Hematopoietic multipotent progenitor cell treated with erythropoietin and hydrocortisone succinate and interleukin-3 and kit ligand, for 6 days (in vitro differentiated cells): ENCODE data around the gene ATF5.

ENCODE experiments used
- DNase-seq: peaks from one replicate; pipeline ENCODE4 v3.0.0-alpha.2; 2015

The ATF5 gene, protein sequence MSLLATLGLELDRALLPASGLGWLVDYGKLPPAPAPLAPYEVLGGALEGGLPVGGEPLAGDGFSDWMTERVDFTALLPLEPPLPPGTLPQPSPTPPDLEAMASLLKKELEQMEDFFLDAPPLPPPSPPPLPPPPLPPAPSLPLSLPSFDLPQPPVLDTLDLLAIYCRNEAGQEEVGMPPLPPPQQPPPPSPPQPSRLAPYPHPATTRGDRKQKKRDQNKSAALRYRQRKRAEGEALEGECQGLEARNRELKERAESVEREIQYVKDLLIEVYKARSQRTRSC

DNA sequence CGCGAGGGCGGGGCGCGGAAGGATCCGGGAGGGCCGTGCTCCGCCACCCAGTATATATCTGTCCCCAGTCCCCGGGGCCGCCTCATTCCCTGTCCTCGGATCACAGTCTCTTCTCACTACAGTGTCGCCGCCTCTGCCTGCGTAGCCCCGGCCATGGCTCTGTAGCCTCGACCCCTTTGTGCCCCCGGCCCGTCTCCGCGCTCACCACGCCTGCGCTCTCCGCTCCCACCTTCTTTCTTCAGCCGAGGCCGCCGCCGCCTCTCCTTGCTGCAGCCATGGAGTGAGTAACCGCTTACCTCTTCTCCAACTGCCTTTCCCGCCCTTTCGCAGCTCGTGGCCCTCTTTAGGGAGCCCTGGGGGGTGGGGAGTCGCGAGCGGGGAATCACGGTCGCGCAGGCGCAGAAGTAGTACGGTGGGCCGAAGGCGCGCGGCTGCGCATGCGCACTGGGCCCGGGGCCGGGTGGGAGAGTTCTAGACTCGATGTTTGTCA is at the start of gene ATF5, which contains the start of gene NUP62:
Gene ATF5 (plus strand): TSS at position 85 of the 490 bp plus-strand sequence. CDS start 1,646 bp downstream, outside the sequence.
Gene NUP62 (minus strand): TSS at position 384 of the 490 bp plus-strand sequence. CDS start 19,697 bp downstream, outside the sequence.
- DNase-seq: peak; percentile 97

DNA sequence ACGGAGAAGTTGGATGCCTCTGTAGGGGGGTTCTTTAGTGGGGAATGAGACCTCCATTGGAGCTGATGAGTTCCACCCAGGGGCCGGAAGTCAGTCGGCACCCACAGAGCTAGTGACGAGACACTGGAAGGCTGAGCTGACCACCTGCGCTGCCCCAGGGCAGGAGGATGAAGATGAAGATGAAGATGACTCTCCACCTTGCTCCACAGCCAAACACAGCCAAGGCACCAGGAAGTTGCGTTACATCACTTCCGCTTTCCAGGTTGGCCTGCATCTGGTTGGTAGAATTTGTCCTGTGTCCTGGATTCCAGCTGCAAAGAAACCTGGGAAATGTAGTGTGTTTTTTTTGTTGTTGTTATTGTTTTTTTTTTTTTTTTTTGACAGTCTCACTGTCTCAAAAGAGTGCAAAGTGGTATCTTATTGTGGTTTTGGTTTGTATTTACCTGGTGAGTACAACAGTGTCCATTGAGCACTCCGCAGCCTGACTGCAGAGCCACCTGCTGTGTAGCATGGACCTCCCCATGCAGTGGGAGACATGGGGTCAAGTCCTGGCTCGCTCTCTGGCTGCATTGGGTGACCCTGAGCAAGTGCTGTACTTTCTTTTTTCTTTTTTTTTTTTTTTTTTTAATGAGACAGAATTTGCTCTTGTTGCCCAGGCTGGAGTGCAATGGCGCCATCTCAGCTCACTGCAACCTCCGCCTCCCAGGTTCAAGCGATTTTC is 49.6 kb upstream of the ATF5 start:
- DNase-seq: peak; percentile 65

DNA sequence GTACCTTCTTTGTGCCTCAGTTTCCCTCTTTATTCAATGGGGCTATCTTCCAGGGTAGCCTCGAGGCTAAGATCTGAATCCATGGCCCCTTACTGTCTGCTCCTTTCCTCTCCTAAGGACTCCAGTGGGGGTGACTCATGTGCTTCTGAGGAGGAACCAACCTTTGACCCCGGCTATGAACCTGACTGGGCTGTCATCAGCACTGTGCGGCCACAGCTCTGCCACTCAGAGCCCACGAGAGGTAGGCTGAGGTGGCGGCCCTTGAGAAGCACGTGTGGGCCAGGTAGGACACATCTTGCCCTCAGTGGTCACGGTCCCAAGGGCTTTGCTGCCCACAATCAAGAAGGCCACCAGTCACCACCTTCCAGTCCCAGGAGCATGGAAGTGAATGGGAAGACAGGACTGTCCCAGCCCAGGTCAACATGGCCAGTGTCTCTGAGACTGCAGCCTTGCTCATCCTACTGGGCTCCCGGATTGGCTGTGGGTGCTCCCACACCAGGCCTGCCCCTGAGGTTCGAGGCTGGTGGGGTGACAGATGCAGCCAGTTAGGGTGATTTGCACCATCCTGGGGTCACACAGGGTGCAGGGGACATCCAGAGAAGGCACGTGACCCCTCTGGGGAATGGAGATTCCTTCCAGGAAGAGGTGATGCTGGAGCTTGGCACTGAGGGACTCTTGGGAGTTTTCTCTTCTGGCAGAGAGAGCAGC is 48.7 kb upstream of the ATF5 start:
- DNase-seq: no peak

DNA sequence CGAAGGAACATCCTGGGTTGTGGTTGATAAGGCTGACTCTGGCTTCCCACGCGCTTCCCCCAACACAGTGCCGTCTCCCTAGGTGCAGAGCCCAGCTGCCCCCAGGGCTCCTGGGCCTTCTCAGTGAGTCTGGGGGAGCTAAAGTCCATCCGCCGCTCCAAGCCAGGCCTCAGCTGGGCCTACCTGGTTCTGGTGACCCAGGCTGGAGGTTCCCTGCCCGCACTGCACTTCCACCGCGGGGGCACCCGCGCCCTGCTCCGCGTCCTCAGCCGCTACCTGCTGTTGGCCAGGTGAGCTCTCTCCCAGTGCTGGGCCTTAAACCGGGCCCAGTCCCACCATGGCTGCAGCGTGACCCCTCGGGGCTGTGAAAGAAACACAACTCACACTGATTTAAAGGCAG is 47.8 kb upstream of the ATF5 start:
- no peak for DNase-seq

DNA sequence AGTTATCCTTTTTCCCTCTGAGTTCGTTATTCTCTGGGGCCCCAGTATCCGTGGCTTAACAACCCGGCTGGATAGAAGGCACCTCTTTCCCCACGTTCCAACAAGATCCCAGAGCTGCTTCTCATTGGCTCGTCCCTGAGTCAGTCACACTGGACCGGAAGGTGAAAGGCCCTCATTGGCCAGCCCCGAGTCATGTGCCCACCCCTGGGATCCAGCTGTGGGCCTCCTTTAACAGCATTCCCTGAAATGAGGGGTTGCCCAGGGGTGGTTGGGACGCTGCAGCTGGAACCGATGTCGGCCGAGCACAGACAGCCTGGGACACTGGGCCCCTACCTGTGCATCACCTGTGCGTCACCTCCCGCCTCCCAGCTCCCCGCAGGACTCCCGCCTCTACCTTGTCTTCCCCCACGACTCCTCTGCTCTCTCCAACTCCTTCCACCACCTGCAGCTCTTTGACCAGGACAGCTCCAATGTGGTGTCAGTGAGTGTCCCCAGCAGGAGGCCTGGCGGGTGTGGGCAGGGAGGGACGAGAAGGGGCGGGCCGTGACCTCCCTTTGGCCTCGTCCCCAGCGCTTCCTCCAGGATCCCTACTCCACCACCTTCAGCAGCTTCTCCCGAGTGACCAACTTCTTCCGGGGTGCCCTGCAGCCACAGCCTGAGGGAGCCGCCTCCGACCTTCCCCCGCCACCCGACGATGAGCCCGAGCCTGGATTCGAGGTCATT is 47.2 kb upstream of the ATF5 start:
- peak; percentile 39 for DNase-seq

DNA sequence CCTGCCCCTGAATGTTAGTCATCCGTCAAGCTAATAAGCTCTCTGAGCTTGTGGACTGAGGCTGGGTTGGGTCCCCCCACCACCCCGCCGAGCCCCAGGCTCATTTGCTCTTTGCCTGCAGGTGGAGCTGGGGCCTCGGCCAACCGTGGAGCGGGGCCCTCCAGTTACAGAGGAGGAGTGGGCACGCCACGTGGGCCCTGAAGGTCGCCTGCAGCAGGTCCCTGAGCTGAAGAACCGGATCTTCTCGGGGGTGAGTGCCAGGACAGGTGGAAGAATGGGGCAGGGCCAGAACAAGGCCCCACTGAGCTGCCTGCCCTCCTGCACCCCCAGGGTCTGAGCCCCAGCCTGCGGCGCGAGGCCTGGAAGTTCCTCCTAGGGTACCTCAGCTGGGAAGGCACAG is 46.4 kb upstream of the ATF5 start:
- DNase-seq: no peak

DNA sequence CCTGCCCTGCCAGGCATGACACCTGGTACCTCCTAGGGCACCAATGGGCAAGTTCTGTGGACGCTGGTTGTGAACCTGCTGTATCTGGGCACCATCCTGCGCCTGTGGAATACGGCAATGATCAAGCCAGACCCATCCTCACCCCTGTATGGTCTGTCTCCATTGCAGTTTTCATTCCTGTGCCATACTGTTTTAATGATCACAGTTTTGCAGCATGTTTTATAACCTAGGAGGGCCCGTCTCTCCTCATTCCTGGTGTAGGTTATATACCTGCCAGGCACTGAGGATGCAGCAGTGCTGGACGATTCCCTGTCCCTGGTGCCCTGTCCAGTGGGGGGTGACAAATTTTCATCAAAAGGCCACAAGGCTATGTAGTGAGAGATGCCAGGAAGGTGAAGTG is 45.9 kb upstream of the ATF5 start:
- no peak for DNase-seq

DNA sequence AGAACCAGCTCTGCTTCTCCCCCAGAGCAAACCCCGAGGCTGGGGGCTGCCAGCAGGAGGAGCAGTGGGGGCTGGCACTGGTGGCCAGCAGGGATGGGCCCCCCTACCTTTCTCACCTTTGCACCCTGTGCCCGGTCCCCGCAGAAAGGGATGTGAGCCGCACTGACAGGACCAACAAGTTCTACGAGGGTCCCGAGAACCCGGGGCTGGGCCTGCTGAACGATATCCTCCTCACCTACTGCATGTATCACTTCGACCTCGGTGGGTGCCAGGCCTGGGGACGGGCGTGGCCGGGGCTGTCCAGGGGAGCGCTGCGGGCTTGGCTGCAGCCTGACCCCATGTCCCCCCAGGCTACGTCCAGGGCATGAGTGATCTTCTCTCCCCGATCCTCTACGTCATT is 44.9 kb upstream of the ATF5 start:
- DNase-seq: no peak

DNA sequence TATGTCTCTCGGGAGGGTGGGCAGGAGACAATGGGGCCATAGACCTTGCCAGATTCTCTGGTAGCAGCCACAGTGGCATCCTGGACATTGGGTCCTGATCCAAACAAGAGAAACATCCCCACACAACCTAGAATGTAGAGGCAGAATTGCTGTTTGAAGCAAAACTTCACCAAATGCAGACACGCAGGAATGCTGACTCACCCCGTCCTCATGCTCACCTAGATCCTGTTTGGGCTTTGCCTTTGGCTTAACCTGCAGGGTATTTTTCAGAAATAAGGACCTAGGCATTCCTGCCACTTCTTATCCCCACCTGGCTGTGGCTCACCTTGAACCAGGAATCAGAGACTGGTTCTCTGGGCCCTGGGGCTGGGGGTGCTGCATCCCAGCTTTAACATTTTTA is 44.2 kb upstream of the ATF5 start:
- no peak for DNase-seq

DNA sequence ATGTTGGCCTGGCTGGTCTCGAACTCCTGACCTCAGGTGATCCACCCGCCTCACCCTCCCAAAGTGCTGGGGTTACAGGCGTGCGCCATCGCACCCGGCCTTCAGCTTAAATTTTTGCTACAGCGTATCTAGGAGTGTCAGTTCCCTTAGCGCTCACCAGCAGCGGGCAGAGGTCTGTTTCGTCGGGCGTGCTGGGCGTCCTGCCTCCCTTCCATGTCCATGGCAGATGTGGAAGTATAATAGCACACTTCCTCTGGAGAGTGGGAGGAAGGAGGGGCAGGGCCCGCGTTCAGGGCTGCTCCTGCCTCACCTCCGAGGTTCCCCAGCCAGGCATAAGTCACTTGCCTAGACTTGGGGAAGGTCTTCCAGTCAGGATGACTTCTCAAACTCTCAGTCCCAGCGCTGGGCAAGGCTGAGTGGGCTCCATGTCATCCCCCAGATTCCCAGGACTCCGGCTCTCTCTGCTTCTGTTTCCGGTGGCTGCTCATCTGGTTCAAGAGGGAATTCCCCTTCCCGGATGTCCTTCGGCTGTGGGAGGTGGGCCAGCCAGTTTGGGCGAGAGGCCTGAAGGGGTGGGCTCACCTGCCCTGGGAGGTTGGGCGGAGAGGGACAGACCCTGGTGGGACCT is 41.9 kb upstream of the ATF5 start:
- no peak for DNase-seq

DNA sequence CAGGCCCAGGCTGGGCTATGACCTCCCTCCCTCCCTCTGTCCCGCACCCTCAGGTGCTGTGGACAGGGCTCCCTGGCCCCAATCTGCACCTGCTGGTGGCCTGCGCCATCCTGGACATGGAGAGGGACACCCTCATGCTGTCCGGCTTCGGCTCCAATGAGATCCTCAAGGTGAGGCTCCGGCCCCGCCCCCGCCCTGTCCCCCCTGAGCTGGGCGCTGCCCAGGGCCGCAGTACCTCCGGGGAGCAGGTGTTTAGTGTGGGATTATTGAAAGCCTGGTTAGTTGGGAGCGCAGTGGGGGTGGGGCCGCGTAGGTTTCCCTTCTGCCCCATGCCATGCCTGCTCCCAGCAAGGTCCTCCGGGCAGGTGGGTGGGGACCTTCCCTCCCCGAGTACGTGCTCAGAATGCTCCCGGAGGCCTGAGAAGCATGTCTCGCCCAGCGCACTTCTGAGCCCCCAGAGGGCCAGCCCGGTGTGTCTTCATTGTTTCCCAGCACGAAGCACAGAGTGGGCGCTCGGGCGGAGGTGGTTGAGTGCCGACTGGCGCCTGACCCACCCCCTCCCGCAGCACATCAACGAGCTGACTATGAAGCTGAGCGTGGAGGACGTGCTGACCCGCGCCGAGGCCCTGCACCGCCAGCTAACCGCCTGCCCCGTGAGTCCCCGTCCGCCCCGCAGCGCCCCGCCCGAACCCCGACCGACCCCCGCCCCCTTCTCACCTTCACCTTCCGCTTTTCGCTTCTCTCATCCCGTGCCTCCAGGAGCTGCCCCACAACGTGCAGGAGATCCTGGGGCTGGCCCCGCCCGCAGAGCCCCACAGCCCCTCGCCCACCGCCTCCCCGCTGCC is 41.1 kb upstream of the ATF5 start:
- no peak for DNase-seq

DNA sequence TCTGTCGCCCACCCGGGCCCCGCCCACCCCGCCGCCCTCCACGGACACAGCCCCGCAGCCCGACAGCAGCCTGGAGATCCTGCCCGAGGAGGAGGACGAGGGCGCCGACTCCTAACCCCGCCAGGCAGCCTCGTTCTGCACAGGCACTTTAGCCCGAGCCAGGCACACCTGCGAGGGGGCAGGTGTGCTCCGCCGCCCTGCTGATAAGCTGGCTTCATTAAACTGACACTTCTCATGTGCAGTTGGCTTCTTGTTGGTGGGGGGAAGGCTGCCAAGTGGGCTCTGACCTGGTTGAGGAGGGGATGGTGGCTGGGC is 40.5 kb upstream of the ATF5 start:
- no peak for DNase-seq

DNA sequence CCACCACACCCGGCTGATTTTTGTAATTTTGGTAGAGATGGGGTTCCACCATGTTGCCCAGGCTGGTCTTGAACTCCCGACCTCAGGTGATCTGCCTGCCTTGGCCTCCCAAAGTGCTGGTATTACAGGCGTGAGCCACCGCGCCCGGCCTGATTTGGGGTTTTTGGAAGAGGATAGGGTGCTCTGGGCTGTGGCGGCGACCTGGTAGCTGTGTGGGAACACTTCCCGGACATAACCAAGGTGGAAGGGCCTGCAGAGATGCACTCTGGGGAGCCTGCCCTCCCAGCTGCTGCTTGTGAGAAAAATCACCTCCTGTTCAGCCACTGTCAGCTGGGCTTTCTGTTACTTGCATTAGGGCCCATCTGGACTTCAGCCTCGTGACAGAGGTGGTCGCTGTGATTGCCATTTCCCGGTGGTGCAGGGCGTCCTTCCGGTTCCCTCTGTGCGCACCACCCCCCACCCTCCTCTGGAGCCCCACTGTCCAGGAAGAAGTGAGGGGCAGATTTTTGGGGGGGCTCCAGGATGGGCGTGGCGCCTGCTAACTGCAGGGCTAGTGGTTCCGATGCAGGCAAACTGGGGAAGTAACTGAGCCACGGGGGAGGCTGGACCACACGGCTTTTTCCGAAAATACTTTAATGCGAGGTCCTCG is 39.8 kb upstream of the ATF5 start:
- no peak for DNase-seq

DNA sequence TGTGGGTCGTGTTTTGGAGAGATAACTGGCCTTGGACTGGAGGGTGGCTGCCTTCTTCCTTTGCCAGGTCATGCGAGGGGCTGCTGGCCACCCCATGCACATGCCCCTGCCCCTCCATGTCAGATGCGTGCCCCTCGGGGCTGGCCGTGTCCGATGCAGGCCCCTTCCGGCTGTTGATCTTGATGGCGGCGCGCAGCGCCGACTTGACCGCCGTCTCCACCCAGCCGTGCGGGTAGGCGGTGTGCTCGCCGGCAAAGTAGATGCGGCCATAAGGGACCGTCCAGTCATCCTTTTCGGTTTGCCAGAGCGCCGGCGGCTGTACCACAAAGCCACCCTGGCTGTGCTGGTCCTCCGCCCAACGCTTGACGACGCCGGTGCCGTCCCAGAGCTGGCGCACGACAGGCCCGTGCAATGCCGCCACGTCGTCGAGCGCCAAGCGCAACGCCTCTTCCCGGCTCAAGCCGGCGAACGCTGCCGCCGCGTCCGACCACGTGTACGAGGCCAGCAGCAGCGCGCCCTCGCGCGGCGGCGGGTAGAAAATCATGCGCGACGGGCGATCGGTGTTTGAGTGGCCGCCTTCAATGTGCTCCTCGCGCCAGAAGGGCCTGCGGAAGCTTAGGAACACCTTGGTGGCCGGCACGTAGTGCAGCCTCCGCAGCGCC is 39.2 kb upstream of the ATF5 start:
- DNase-seq: peak; percentile 87

DNA sequence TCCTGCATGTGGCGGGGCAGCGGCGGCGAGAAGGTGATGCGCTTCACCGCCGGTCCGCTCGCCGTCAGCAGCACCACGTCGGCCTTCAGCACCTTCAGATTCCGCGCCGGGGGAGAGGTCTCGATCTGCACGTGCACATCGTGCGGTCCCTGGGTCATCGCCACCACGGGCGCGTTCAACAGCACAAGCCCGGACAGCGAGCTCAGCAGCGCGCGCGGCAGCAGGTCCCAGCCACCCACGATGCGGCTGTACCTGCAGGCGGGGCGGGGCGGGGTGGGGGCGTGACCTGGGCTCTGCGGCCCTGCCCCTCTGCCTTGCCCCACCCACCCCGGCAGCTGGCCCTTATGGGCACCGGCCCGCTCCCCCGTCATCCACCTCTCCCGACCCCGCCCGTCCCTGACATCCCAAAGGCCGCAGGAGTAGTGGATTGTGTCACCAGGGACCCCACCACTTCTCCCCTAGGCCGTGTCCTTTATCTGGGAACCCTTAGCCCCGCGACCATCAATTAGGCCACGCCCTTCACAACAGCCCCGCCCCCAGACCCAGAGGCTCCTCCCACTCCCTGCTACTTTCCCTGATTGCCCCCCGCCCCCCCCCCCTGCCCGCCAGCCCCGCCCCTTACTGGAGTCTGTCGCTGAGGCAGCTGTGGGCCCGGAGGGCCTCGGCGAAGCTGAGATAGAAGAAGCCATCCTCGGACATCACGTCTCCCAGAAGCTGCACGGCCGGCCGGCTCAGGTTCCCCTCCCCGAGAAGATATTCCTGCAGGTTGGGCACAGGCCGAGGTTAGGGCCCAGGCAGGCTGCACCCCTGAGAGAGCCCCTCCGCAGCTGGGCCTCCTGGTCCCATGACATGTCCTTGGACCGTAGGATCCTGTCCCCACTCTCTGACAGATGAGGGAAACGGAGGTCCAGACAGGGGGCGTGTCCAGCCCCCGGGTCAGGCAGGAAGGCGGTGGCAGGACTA is 38.4 kb upstream of the ATF5 start:
- DNase-seq: peak; percentile 58

DNA sequence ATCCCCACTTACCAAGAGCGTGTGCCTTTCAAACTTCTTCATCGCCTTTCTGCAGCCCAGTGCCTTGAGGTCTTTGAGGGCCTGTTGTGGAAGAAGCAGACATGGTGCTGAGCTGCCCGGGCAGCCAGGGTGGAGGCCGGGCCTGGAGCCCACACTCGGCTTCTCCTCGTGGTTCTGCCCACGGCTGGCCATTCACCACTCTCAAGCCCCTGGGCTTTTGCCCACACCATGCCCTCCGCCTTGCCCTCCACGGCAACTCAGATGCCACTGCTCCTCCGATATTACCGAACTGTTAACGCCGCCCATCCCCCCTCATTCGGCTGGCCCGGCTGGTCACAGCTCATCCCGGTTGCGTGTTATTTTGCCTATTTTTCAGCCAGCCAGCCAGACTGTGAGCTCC is 37.6 kb upstream of the ATF5 start:
- no peak for DNase-seq

DNA sequence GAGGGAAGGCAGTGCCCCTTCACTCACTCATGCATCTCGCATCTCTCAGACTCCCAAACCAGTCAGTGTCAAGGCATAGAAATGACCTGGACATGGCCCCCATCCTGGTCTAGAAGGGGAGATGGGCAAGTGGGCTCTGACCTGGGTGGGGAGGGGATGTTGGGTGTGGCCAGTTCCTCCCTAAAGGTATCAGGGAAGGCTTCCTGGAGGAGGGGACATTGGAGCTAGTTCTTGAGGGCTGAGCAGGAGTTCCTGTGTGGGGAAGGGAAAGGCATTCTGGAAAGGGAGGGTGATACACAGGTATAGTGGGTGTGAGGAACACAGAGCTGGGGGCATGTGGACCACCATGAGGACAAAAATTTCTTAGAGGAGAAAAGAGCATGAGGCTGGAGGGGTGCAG is 36.3 kb upstream of the ATF5 start:
- no peak for DNase-seq

DNA sequence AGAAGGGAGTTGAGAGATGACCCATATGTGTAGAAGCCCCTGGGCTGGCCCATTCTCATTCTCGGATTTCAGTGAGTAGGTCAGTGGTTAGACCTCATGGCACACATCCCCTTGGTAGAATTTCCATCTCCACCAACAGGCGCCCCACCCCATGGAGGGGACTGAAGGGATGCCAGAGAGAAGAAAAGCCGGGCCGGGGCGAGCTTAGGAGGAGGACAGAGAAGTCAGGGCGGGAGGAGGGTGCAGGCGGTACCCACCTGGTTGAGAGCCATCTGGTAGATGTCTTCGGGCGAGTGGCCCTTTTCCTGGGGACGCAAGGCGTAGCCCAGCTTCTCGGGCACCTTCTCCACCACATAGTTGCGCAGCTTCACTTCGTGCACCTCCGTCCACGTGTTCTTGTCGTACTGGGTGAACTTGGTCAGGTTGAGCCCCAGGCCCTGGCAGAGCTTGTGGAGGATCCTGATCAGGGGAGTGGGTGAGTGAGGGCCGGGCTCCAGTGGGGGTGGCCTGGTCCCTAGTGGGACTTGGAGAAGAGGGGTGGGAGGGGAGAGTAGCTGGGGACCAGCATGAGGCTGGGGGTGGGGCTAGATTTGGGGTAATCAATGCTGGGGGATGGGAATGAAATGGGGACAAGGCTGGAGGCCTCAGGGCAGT is 34.9 kb upstream of the ATF5 start:
- DNase-seq: no peak
